HG03575 (cell line): ENCODE measurements around the gene EHMT1.
"Not testable (repeated sequence)": the region's sequence is repeated elsewhere in the genome, so short reads cannot be mapped to it uniquely, and the experiment has no call there.

Source experiments
- ATAC-seq: cut with Tn5 transposase; IDR thresholded peaks from one replicate; pipeline ENCODE4 v1.9.1; 2021; ENCODE audit not compliant: unreplicated experiment, insufficient number of reproducible peaks, low FRiP score; ENCODE audit errors: extremely low read depth

The EHMT1 gene

GRCh38 chr9:137613259-137613658 lies 5.5 kb upstream of the EHMT1 start:
- ATAC-seq, result no peak

DNA sequence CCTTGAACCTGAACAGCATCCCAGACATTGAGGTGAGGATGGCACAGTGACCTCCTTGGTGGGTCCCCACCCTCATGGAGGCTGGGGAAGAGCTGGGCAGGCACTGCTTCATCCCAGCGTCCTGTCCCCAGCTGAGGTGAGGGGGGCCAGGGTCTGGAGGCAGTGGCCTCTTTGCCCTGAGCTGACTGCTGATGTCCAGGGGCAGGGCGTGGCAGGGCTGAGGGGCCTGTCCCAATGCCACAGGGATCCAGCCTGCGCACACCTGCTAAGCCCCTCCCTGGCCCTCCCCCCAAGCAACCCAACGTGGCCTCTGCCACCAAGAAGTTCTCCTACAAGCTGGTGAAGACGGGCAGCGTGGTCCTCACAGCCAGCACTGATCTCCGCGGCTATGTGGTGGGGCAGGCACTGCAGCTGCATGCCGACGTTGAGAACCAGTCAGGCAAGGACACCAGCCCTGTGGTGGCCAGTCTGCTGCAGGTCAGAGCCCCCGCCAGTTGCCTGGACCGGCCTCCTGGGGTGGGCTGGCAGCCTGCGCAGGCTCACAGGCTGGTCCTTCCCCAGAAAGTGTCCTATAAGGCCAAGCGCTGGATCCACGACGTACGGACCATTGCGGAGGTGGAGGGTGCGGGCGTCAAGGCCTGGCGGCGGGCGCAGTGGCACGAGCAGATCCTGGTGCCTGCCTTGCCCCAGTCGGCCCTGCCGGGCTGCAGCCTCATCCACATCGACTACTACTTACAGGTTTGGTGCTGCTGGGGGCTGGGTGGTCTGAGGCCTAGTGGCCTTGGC lies 4.9 kb upstream of the EHMT1 start:
- no peak for ATAC-seq

DNA sequence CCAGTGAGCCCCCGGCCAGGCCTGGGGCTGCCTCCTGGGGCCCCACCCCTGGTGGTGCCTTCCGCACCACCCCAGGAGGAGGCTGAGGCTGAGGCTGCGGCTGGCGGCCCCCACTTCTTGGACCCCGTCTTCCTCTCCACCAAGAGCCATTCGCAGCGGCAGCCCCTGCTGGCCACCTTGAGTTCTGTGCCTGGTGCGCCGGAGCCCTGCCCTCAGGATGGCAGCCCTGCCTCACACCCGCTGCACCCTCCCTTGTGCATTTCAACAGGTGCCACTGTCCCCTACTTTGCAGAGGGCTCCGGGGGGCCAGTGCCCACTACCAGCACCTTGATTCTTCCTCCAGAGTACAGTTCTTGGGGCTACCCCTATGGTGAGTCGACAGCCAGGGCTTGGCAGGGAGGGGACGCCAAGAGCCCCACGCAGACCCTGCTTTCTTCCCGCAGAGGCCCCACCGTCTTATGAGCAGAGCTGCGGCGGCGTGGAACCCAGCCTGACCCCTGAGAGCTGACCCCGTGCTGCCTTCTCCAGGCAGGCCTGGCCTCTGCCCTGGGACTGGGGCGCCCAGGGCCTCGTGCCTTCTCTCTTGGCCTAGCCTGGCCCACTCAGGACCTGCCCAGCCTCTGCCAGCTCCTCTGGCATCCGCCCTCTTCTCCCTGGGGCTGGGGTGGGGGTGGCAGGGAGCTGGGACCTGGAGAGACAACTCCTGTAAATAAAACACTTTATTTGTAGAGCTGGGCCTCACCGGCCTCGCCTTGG lies 4.0 kb upstream of the EHMT1 start:
- ATAC-seq, result no peak

GRCh38 chr9:137615387-137615871 lies 3.4 kb upstream of the EHMT1 start:
- no peak for ATAC-seq

- no peak for ATAC-seq
Measured at GRCh38 chr9:137619240-137620047, 639 bp downstream of the EHMT1 start.

DNA sequence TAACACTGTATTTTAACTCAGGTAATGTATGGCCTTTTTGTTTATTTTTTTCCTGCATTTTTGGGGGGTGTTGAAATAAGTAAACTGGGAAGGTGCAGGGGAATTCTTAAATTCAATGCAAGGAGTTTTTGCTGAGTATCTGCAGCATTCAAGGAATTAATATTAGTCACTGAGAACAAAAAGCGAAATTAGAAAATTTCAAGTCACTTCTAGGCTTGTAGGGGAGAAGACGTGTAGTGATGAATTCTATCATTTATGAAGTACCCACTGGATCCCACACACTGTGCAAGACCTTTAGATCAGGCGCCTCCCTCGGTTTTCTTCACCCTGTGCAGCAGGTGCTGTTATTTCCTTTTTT lies 1.2 kb downstream of the EHMT1 start:
- no peak for ATAC-seq

- no peak for ATAC-seq
Measured at GRCh38 chr9:137620581-137620980, 1.8 kb downstream of the EHMT1 start.

- no peak for ATAC-seq
Measured at GRCh38 chr9:137621131-137621757, 2.4 kb downstream of the EHMT1 start.

- not testable (repeated sequence) for ATAC-seq
Measured at GRCh38 chr9:137622211-137622610, 3.4 kb downstream of the EHMT1 start.

DNA sequence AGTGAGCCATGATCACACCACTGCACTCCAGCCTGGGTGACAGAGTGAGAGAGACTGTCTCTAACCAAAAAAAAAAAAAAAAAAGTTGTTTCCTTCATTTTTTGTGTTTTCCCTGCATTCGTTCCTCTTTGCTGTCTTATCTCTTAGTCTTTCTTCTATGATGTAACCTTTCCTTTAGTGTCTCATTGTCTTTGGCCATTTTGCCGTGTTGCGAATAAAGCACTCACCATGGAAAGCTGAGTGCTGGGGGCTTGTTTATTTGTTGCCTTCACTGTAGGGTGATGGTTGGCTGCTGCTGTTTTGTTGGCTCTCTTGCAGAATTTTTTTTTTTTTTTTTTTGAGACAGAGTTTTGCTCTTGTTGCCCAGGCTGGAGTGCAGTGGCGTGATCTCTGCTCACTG lies 7.7 kb downstream of the EHMT1 start:
- no peak for ATAC-seq

GRCh38 chr9:137627406-137627805 lies 8.6 kb downstream of the EHMT1 start:
- ATAC-seq, result not testable (repeated sequence)

- ATAC-seq, result no peak
Measured at GRCh38 chr9:137630126-137630525, 11.3 kb downstream of the EHMT1 start.

DNA sequence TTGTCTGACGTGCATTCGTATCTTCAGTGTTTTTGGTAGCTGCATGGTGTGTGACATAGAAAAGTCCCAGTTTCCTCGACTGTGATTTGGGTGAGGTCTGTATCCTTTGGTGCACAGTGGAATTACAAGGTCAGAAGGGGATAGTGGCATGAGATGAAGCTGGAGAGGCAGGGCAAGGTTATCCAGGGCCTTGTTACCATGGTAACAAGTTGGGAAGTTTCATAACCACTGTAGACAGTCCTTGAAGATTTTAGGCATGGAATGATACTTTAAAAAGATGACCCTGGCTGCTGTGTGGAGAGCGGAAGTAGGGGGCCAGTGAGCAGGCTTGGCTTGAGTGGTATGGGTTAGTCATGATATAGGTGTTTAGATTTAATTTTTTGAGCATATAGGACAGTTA lies 11.9 kb downstream of the EHMT1 start:
- no peak for ATAC-seq

- no peak for ATAC-seq
Measured at GRCh38 chr9:137631345-137632229, 12.8 kb downstream of the EHMT1 start.

DNA sequence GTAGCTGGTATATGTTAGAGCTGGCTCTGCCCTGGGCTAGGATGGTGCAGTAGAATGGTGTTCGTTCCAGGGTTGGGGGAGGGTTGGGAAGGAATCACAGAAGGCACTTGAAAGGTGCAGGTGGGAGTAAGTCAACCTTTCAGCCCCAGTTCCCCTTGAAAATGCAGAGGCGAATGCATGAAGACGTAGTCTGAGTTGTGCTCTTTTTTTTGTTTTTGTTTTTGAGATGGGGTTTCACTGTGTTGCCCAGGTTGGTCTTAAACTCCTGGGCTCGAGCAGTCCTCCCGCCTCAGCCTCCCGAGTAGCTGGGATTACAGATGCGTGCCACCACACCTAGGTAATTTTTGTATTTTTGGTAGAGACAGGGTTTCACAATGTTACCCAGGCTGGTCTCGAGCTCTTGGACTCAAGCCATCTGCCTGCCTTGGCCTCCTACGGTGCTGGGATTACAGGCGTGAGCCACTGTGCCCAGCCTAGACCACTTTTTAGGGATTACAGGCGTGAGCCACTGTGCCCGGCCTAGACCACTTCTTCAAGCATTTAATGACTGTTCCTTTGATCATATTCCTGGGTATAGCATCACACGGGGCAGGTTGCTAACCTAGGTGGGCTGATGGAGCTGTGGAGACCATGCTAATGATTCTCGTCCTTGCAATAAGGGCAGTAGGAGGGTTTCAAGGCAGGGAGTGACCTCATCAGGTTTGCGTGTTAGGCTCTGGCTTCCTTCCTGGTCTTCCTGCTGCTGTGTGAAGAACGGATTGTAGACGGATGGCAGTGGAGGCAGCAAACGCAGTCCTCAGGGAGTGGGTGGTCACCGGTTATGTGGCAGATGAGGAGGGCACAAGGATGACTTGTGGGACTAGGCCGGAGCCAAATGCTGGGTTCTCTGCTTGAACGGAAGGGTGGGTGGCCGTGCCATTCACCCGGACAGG lies 13.7 kb downstream of the EHMT1 start:
- ATAC-seq, result no peak

DNA sequence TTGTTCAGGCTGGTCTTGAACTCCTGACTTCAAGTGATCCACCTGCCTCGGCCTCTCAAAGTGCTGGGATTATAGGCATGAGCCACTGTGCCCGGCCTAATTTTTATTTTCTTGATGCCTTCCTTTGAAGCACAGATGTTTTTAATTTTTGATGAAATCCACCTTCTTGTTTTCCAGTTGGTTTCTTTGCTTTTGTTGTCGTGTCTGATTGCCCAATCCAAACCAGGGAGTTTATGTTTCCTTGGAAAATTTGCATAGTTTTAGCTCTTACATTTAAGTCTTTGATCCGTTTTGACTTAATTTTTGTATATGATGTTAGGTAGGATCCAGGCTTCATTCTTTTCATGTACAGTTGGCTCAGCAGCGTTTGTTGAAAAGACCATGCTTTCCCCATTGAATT lies 15.2 kb downstream of the EHMT1 start:
- no peak for ATAC-seq

- ATAC-seq, result no peak
Measured at GRCh38 chr9:137638680-137639079, 19.9 kb downstream of the EHMT1 start.
